Thyroid gland (tissue), 4 donors: ENCODE measurements around the gene SUN3. TPM values are rescaled to one million over a fixed set of nuclear protein-coding genes. Genes with fewer than 3 reads are reported as not detected.
A peak's percentile ranks its signal among the peaks of the same experiment; 100 is the strongest.

Experiments
- DNase-seq, 2 donors: peaks; one replicate each; pipeline ENCODE4 v3.0.0-alpha.2; 2019
- H3K27ac ChIP-seq, 3 donors: fragments of 200-600 bp; sonication (generic); 1 replicate in 2 of 3; 2 replicates in 1 of 3; pipeline ENCODE4 v1.5.1; 2016 to 2019; ENCODE audit warnings: mild to moderate bottlenecking in 1 of 3, moderate library complexity in 1 of 3
- H3K27me3 ChIP-seq: fragments of 200-600 bp; sonication (generic); one replicate; pipeline ENCODE4 v1.5.1; 2019
- H3K36me3 ChIP-seq, 2 donors: fragments of 200-600 bp; sonication (generic); one replicate each; pipeline ENCODE4 v1.5.1; 2016 to 2019
- H3K4me1 ChIP-seq, 2 donors: fragments of 200-600 bp; sonication (generic); one replicate each; pipeline ENCODE4 v1.5.1; 2017 to 2019
- H3K4me3 ChIP-seq, 3 donors: fragments of 200-600 bp; sonication (generic); replicated peaks in 1 of 3; 1 replicate in 2 of 3; 2 replicates in 1 of 3; pipeline ENCODE4 v1.5.1; 2016; ENCODE audit warnings: mild to moderate bottlenecking in 1 of 3
- H3K9me3 ChIP-seq: fragments of 200-600 bp; sonication (generic); one replicate; pipeline ENCODE4 v1.5.1; 2017
- POLR2A ChIP-seq, 2 donors: fragments of 450-650 bp; IDR thresholded peaks; one replicate each; pipeline ENCODE4 v1.6.1; 2017; ENCODE audit warnings: antibody characterized with exemption in 2 of 2, mild to moderate bottlenecking in 2 of 2, moderate library complexity in 1 of 2
- WGBS, 2 donors: methylation state at CpG; one replicate each; pipeline ENCODE4 v1.1.5; 2017; 5-methylcytosine and 5-hydroxymethylcytosine counted together
- intact Hi-C: fragments of 100-400 bp; cut with DNase I; formaldehyde crosslinking; loops from one replicate; pipeline ENCODE4 v1.15.1; 2023
- total RNA-seq, 4 donors: library from RNA; depleted of rRNA; stranded (reverse); fragments of >200 nt; gene quantifications; one replicate each; pipeline ENCODE4 v1.2.3, GENCODE V29; 2016
- TF ChIP-seq, protein P1 (sequence below), 6 experiments: fragments of 200-600 bp in 3 of 6; fragments of 450-650 bp in 3 of 6; sonication (generic) in 3 of 6; IDR thresholded peaks; one replicate each; pipeline ENCODE4 v1.5.1; 2016 to 2019; ENCODE audit warnings: antibody characterized with exemption in 6 of 6, mild to moderate bottlenecking in 2 of 6, inconsistent platforms in 1 of 6, moderate library complexity in 1 of 6

SUN3 gene
- total RNA-seq, 4 donors from 2014 or later = not detected

DNA sequence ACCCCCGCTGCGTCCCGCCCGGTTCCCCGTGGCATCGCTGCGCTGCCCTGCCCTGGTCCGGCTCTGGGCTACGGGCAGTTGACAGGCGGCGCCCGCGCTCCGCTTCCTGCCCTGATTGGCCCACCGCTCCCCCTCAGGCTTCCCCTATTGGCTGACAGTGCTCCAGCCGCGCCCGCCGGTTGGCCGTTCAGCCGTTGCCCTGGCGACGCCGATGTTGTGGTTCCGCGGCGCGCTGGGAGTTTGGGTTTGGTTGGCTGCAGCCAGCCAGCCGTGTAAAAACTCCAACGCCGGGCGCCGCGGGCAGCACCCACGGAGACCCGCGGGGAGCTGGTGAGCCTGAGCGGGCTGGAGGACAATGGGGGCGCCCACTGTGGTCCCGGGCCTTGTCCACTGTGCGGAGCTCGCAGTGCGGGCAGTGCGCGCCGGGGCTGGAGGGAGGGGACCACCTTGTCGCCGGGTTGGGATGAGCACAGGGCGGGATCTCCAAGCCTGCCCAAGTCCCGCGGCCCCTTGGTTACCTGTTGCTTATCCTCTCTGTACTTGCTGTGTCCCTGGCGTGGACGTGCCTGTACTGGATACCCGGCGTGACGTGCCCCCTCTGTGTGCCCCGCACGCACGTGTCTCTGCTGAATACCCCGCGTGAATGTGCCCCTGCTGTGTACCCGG, 6.5 kb upstream of the SUN3 start, which contains the start of gene C7orf57:
TSS of gene C7orf57 (plus strand) at position 243 of the 666 bp plus-strand sequence. CDS start 766 bp downstream, outside the sequence.
- DNase-seq = peak; percentile 92 to 94
- Histone ChIP-seq H3K4me1 (peaks cover 6 to 12% of the 10 kb centered on the region in 2 donors), H3K27ac (no peak within 1 kb of the TSS), H3K9me3 (no peaks in the 10 kb centered on the region), H3K4me3 (peak within 1 kb of the TSS; percentile 41 to 48 (median 44)), H3K27me3 (no peaks in the 10 kb centered on the region), H3K36me3 (no peaks in the 10 kb centered on the region)
- TF ChIP-seq, protein P1, sequence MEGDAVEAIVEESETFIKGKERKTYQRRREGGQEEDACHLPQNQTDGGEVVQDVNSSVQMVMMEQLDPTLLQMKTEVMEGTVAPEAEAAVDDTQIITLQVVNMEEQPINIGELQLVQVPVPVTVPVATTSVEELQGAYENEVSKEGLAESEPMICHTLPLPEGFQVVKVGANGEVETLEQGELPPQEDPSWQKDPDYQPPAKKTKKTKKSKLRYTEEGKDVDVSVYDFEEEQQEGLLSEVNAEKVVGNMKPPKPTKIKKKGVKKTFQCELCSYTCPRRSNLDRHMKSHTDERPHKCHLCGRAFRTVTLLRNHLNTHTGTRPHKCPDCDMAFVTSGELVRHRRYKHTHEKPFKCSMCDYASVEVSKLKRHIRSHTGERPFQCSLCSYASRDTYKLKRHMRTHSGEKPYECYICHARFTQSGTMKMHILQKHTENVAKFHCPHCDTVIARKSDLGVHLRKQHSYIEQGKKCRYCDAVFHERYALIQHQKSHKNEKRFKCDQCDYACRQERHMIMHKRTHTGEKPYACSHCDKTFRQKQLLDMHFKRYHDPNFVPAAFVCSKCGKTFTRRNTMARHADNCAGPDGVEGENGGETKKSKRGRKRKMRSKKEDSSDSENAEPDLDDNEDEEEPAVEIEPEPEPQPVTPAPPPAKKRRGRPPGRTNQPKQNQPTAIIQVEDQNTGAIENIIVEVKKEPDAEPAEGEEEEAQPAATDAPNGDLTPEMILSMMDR (IDR thresholded peaks at IDR 0.05) = peak in 3 of 6 experiments; percentile 6 to 30 (median 27)
- TF ChIP-seq POLR2A (IDR thresholded peaks at IDR 0.05) = no peak
- intact Hi-C loops = loop anchor here (10.0 kb wide), 1 partner anchor 69 kb away; no protein-coding TSS in a partner anchor
- 0% methylated on average over 28 to 42 of the region's 62 CpGs for WGBS, 2 donors

DNA sequence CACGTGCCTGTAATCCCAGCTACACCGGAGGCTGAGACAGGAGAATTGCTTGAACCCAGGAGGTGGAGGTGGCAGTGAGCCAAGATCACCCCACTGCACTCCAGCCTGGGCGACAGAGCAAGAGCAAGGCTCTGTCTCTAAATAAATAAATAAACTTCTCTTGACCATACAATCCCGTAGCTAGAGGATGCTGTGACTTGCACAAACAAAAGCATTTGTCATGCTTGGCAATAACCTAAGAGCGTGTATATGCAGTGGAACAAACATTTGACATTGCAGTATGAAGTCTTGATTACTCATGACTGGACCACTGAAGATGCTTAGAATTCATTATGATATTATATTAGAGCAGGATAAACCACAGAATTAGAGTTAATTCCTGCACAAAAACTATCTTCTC, 5.0 kb upstream of the SUN3 start:
- no peak for DNase-seq
- H3K4me3 ChIP-seq = no peak overlapping the region
- no peaks in the 10 kb centered on the region for H3K9me3 ChIP-seq
- H3K27ac ChIP-seq = no peak overlapping the region
- H3K36me3 ChIP-seq = no peaks in the 10 kb centered on the region
- peaks cover 6 to 12% of the 10 kb centered on the region in 2 donors for H3K4me1 ChIP-seq
- intact Hi-C loops = loop anchor here (10.0 kb wide), 1 partner anchor 71 kb away; no protein-coding TSS in a partner anchor
- no peaks in the 10 kb centered on the region for H3K27me3 ChIP-seq
- TF ChIP-seq, protein P1 (IDR thresholded peaks at IDR 0.05) = no peak
- TF ChIP-seq POLR2A (IDR thresholded peaks at IDR 0.05) = no peak
- 46 to 51% methylated on average over 5 of the region's 5 CpGs for WGBS, 2 donors

- Histone ChIP-seq H3K27ac (no peak overlapping the region), H3K4me3 (no peak overlapping the region), H3K36me3 (no peaks in the 10 kb centered on the region), H3K27me3 (no peaks in the 10 kb centered on the region), H3K9me3 (no peaks in the 10 kb centered on the region), H3K4me1 (peaks cover 5 to 12% of the 10 kb centered on the region in 2 donors)
- DNase-seq = no peak
- intact Hi-C loops = loop anchor here (10.0 kb wide), 1 partner anchor 74 kb away; no protein-coding TSS in a partner anchor
- TF ChIP-seq POLR2A (IDR thresholded peaks at IDR 0.05) = no peak
- TF ChIP-seq, protein P1 (IDR thresholded peaks at IDR 0.05) = no peak
- WGBS, 2 donors = 83 to 97% methylated on average over 2 of the region's 2 CpGs
Measured at GRCh38 chr7:48031111-48031510, 2.2 kb upstream of the SUN3 start.

- H3K4me3 ChIP-seq = no peak overlapping the region
- 72 to 80% methylated on average over 5 of the region's 5 CpGs for WGBS, 2 donors
Measured at GRCh38 chr7:48025624-48026023, 3.3 kb downstream of the SUN3 start.

More at GRCh38 chr7:48025624-48026023, 3.3 kb downstream of the SUN3 start:
- intact Hi-C loops = no loop called here
- DNase-seq = no peak
- Histone ChIP-seq H3K4me1 (no peaks in the 10 kb centered on the region), H3K36me3 (no peaks in the 10 kb centered on the region), H3K9me3 (no peaks in the 10 kb centered on the region), H3K27ac (no peak overlapping the region), H3K27me3 (no peaks in the 10 kb centered on the region)
- no peak for TF ChIP-seq POLR2A (IDR thresholded peaks at IDR 0.05)
- TF ChIP-seq, protein P1 (IDR thresholded peaks at IDR 0.05) = no peak
